HepG2 (cell line): ENCODE data around the gene AGTRAP. TPM values are rescaled to one million over a fixed set of nuclear protein-coding genes. Genes with fewer than 3 reads are reported as not detected.
A peak's percentile ranks its signal among the peaks of the same experiment; 100 is the strongest.

ENCODE experiments used
- ATM ChIP-seq: fragments of 450-650 bp; IDR thresholded peaks from 2 replicates; pipeline ENCODE4 v1.7.1; 2017; ENCODE audit warnings: mild to moderate bottlenecking, borderline replicate concordance
- CTCF ChIP-seq: sonication (generic); formaldehyde crosslinking; IDR thresholded peaks from 2 replicates; pipeline ENCODE4 v1.5.0; 2020; ENCODE audit warnings: mild to moderate bottlenecking, missing genetic modification reagents, moderate library complexity
- ESRRA ChIP-seq: sonication (generic); formaldehyde crosslinking; IDR thresholded peaks from 2 replicates; pipeline ENCODE4 v1.5.1; 2020; ENCODE audit warnings: mild to moderate bottlenecking, low read depth, missing genetic modification reagents
- KAT7 ChIP-seq: IDR thresholded peaks from 2 replicates; pipeline ENCODE4 v1.6.1; 2018; ENCODE audit warnings: borderline replicate concordance, missing compliant biosample characterization
- KDM4B ChIP-seq: sonication (generic); formaldehyde crosslinking; IDR thresholded peaks from 2 replicates; pipeline ENCODE4 v1.4.0; 2020; ENCODE audit warnings: missing genetic modification reagents
- KLF11 ChIP-seq: IDR thresholded peaks from 2 replicates; pipeline ENCODE4 v1.6.1; 2016; ENCODE audit warnings: missing compliant biosample characterization
- PHF8 ChIP-seq: sonication (generic); formaldehyde crosslinking; IDR thresholded peaks from 2 replicates; pipeline ENCODE4 v1.5.0; 2020; ENCODE audit warnings: missing genetic modification reagents
- PRDM10 ChIP-seq: sonication (generic); formaldehyde crosslinking; IDR thresholded peaks from 2 replicates; pipeline ENCODE4 v1.4.0; 2020; ENCODE audit warnings: low read depth, missing genetic modification reagents
- TBX2 ChIP-seq: sonication (generic); formaldehyde crosslinking; IDR thresholded peaks from 2 replicates; pipeline ENCODE4 v1.5.0; 2020; ENCODE audit warnings: missing genetic modification reagents, mild to moderate bottlenecking, borderline replicate concordance
- ZNF276 ChIP-seq: sonication (generic); formaldehyde crosslinking; IDR thresholded peaks from 2 replicates; pipeline ENCODE4 v1.4.0; 2020; ENCODE audit warnings: mild to moderate bottlenecking, low read depth, missing genetic modification reagents
- ZNF329 ChIP-seq: sonication (generic); formaldehyde crosslinking; IDR thresholded peaks from 2 replicates; pipeline ENCODE4 v1.9.0; 2021; ENCODE audit warnings: low read depth, mild to moderate bottlenecking, missing genetic modification reagents
- ZNF367 ChIP-seq: sonication (generic); formaldehyde crosslinking; IDR thresholded peaks from 2 replicates; pipeline ENCODE4 v1.4.0; 2020; ENCODE audit warnings: missing genetic modification reagents, borderline replicate concordance
- ZNF615 ChIP-seq: sonication (generic); formaldehyde crosslinking; IDR thresholded peaks from 2 replicates; pipeline ENCODE4 v1.5.0; 2020; ENCODE audit warnings: mild to moderate bottlenecking, missing genetic modification reagents, borderline replicate concordance
- ZNF710 ChIP-seq: sonication (generic); formaldehyde crosslinking; IDR thresholded peaks from 2 replicates; pipeline ENCODE4 v1.5.0; 2020; ENCODE audit warnings: mild to moderate bottlenecking, missing genetic modification reagents, borderline replicate concordance
- polyA plus RNA-seq, 8 experiments: library from polyadenylated mRNA; depleted of rRNA in 3 of 8; stranded (reverse) in 7 of 8; unstranded in 1 of 8; fragments of >200 nt; fragmentation: Illumina TruSeq in 4 of 8; extraction: Trizol in 4 of 8; gene quantifications; 2 replicates each; pipeline versions ENCODE4 v1.2.1 to v1.2.3, GENCODE V29; 2011 to 2016; ENCODE audit warnings: low read depth in 4 of 8, missing spikeins in 1 of 8, mixed read lengths in 1 of 8; ENCODE audit not compliant: insufficient read depth in 1 of 8
- total RNA-seq, 5 experiments: library from RNA; depleted of rRNA; stranded (reverse); fragments of >200 nt; fragmentation: Illumina TruSeq; extraction: Trizol; gene quantifications; 2 replicates each; pipeline ENCODE4 v1.2.3, GENCODE V29; 2016; ENCODE audit warnings: low read depth in 1 of 5

The AGTRAP gene
- total and polyA plus RNA-seq, 2 of the 13 experiments (the other 11 are each of a cell fraction or from before 2014, with no cell fraction given) = 28.3 to 32.0 TPM

GRCh38 chr1:11784993-11785769 is 49.2 kb downstream of the AGTRAP start (continued):
- TF ChIP-seq PRDM10 (CRISPR knock-in tag) (no peak), ZNF710 (0 out of 2 replicates have a peak, but pooled peaks have one; percentile 33), TBX2 (CRISPR knock-in tag) (peak; percentile 57), ZNF276 (CRISPR knock-in tag) (no peak), CTCF (peak; percentile 98), ZNF329 (CRISPR knock-in tag) (no peak), ZNF367 (no peak), ATM (no peak), KLF11 (CRISPR knock-in tag) (no peak), PHF8 (no peak; the same call in 1 of the 2 replicates), KDM4B (CRISPR knock-in tag) (no peak), ZNF615 (CRISPR knock-in tag) (no peak), KAT7 (CRISPR knock-in tag) (no peak), ESRRA (CRISPR knock-in tag) (no peak)
